GM20431 (cell line): ENCODE results near the gene POU5F1.

ENCODE experiments used
- in situ Hi-C: fragments of 300-500 bp; cut with MseI, MboI; formaldehyde crosslinking; loops from one replicate; pipeline ENCODE4 v1.15.0; 2020; ENCODE audit warnings: low sequenced_read_pairs; ENCODE audit not compliant: unreplicated experiment

The POU5F1 gene

GRCh38 chr6:31121131-31121790 is 49.2 kb downstream of the POU5F1 start:
- in situ Hi-C loops = no loop called here

- in situ Hi-C loops = no loop called here
Observed at GRCh38 chr6:31120151-31120915, 50.1 kb downstream of the POU5F1 start, which contains the start of gene CDSN. TSS of gene CDSN (minus strand) at chr6:31120446. CDS start at chr6:31120419, 27 bp downstream.

GRCh38 chr6:31118178-31118577 is 52.3 kb downstream of the POU5F1 start:
- in situ Hi-C loops = no loop called here

GRCh38 chr6:31116661-31117385 is 53.7 kb downstream of the POU5F1 start:
- in situ Hi-C loops = no loop called here

GRCh38 chr6:31115941-31116560 is 54.4 kb downstream of the POU5F1 start:
- in situ Hi-C loops = no loop called here

GRCh38 chr6:31114970-31115849 is 55.3 kb downstream of the POU5F1 start:
- in situ Hi-C loops = no loop called here

- in situ Hi-C loops = no loop called here
Observed at GRCh38 chr6:31114541-31114878, 56.0 kb downstream of the POU5F1 start, which contains the start of gene PSORS1C1. TSS of gene PSORS1C1 (plus strand) at chr6:31114800. CDS start at chr6:31129633, 14,833 bp downstream.
